Measurements from ENCODE around the gene LARGE1. TPM values are rescaled to one million over a fixed set of nuclear protein-coding genes. Genes with fewer than 3 reads are reported as not detected.

LARGE1 gene
- total and polyA plus RNA-seq, 2 of the 13 experiments (the other 11 are each of a cell fraction or from before 2014, with no cell fraction given), result 8.4 to 11.0 TPM

DNA sequence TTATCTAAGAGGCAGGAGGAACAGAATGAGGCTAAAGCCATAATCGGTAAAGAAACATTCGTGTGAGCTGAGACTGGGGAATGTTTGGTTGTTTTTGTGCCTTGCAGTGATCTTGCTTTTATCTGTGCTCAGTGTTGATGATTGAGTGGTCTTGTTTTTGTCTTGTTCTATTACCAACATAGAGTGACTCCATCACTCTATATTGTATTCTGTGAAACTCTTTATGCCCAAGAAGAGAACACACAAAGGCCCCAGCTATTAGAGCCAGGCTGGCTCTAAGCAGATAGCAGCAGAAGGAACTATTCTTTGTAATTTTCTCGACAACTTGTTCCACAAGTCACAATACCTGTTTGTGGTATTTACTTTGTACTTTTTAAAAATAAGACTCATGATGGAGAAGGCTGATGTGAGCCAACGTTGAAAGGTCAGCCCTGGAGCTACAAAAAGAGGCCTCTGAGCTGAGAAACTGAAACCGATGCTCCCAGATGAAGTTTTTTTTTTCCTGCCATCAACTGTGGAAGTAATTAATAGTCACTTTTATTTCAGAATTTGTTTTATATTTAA is 68.4 kb downstream of the LARGE1 start:
- no peak for DNase-seq (ENCODE audit: low spot score)
- BruUV-seq (replicated peaks), result no TSS peak
- 92% methylated on average over 5 of the region's 5 CpGs for WGBS (ENCODE audit: low lambda C conversion rate)
- Histone ChIP-seq H2AFZ (ENCODE audit: low read length) (no peak overlapping the region), H4K20me1 (ENCODE audit: insufficient read depth, low read length) (no peaks in the 10 kb centered on the region), H3K27ac (ENCODE audit: extremely low read length, insufficient read depth, low read length) (no peak overlapping the region), H3K27me3 (ENCODE audit: control insufficient read depth in 1 of 2, insufficient read depth in 2 of 2, low read length in 2 of 2) (no peaks in the 10 kb centered on the region), H3K79me2 (ENCODE audit: insufficient read depth, low read length) (no peaks in the 10 kb centered on the region), H3K4me2 (ENCODE audit: low read depth, low read length) (no peak overlapping the region), H3K4me3 (replicated peaks in 1 of 3; ENCODE audit: insufficient read depth in 1 of 3, low read depth in 2 of 3, low read length in 3 of 3) (no peak overlapping the region), H3K9me3 (ENCODE audit: low read length) (no peaks in the 10 kb centered on the region), H3K4me1 (ENCODE audit: insufficient read depth, low read length) (peaks cover 6% of the 10 kb centered on the region; the same call in 1 of the 2 replicates), H3K36me3 (replicated peaks in 1 of 2; ENCODE audit: control insufficient read depth in 1 of 2, insufficient read depth in 2 of 2, low read length in 2 of 2) (no peaks in the 10 kb centered on the region), H3K9ac (ENCODE audit: insufficient read depth, low read depth, low read length) (no peak overlapping the region)
- no peak for FAIRE-seq
- POLR2A ChIA-PET, result no interaction called here
- intact Hi-C loops (cut with micrococcal nuclease; ENCODE audit: unreplicated experiment) (no loop called here), in situ Hi-C loops (cut with HindIII; ENCODE audit: extremely low pct_ligation_motif_present, low pct_unique_long_range_greater_than_20kb) (no loop called here)
- TF ChIP-seq ZNF10 (CRISPR knock-in tag; IDR thresholded peaks at IDR 0.05; ENCODE audit: borderline replicate concordance, low read depth), result no peak
- TF ChIP-seq ZNF710 (CRISPR knock-in tag; IDR thresholded peaks at IDR 0.05; ENCODE audit: borderline replicate concordance), result no peak
- TF ChIP-seq ZNF460 (CRISPR knock-in tag; IDR thresholded peaks at IDR 0.05; ENCODE audit: borderline replicate concordance), result no peak
- TF ChIP-seq NBN (conservative IDR thresholded peaks at IDR 0.05), result no peak
- no peak for ATAC-seq
- CTCF ChIA-PET (ENCODE audit: low intra/inter-chr PET ratio, low total read pairs), result no interaction called here

DNA sequence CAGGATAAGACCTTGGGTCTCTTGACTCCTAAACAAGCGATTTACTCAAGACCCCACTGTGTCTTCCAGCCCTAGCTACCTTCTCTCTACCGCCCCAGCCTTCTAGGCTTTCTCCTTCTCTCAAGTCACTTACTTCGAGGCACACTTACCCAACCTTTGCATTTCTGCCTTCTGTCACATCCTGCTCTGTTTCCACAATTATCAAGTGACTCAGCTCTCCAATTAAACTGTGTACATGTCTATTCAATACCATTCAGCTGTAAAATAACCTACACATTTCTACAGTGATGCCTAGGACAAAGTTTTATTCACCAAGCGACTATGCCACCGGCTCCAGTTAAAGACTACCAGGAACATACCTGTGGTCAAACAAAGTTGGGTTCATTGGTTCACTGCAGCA is 69.0 kb downstream of the LARGE1 start:
- no peaks in the 10 kb centered on the region for H3K79me2 ChIP-seq (ENCODE audit: insufficient read depth, low read length)
- H3K9ac ChIP-seq (ENCODE audit: insufficient read depth, low read depth, low read length), result no peak overlapping the region
- CTCF ChIA-PET (ENCODE audit: low intra/inter-chr PET ratio, low total read pairs), result no interaction called here
- 87% methylated on average over 5 of the region's 5 CpGs for WGBS (ENCODE audit: low lambda C conversion rate)
- BruUV-seq (replicated peaks), result no TSS peak
- peaks cover 6% of the 10 kb centered on the region; the same call in 1 of the 2 replicates for H3K4me1 ChIP-seq (ENCODE audit: insufficient read depth, low read length)
- no peaks in the 10 kb centered on the region for H3K36me3 ChIP-seq (replicated peaks in 1 of 2; ENCODE audit: control insufficient read depth in 1 of 2, insufficient read depth in 2 of 2, low read length in 2 of 2)
- in situ Hi-C loops (cut with HindIII; ENCODE audit: extremely low pct_ligation_motif_present, low pct_unique_long_range_greater_than_20kb) (no loop called here), intact Hi-C loops (cut with micrococcal nuclease; ENCODE audit: unreplicated experiment) (no loop called here)
- no peaks in the 10 kb centered on the region for H3K9me3 ChIP-seq (ENCODE audit: low read length)
- POLR2A ChIA-PET, result no interaction called here
- no peak overlapping the region for H2AFZ ChIP-seq (ENCODE audit: low read length)
- H3K4me3 ChIP-seq (replicated peaks in 1 of 3; ENCODE audit: insufficient read depth in 1 of 3, low read depth in 2 of 3, low read length in 3 of 3), result no peak overlapping the region
- H4K20me1 ChIP-seq (ENCODE audit: insufficient read depth, low read length), result no peaks in the 10 kb centered on the region
- DNase-seq (ENCODE audit: low spot score) (no peak), ATAC-seq (no peak), FAIRE-seq (no peak)
- no peak overlapping the region for H3K4me2 ChIP-seq (ENCODE audit: low read depth, low read length)
- no peaks in the 10 kb centered on the region for H3K27me3 ChIP-seq (ENCODE audit: control insufficient read depth in 1 of 2, insufficient read depth in 2 of 2, low read length in 2 of 2)
- no peak overlapping the region for H3K27ac ChIP-seq (ENCODE audit: extremely low read length, insufficient read depth, low read length)
- TF ChIP-seq GPN1 (CRISPR knock-in tag; IDR thresholded peaks at IDR 0.05; ENCODE audit: borderline replicate concordance) (no peak), PHF20 (CRISPR knock-in tag; IDR thresholded peaks at IDR 0.05) (no peak), KDM1A (CRISPR knock-in tag; IDR thresholded peaks at IDR 0.05) (no peak), HDAC6 (IDR thresholded peaks at IDR 0.05; ENCODE audit: low read depth, low read length) (no peak), POLR2AphosphoS2 (IDR thresholded peaks at IDR 0.05; ENCODE audit: low read depth, low read length) (no peak), SAFB2 (CRISPR knock-in tag; IDR thresholded peaks at IDR 0.05; ENCODE audit: borderline replicate concordance, low read depth) (no peak), ZNF562 (CRISPR knock-in tag; IDR thresholded peaks at IDR 0.05; ENCODE audit: borderline replicate concordance) (no peak), ARHGAP35 (CRISPR knock-in tag; IDR thresholded peaks at IDR 0.05; ENCODE audit: borderline replicate concordance) (no peak), ZNF598 (CRISPR knock-in tag; IDR thresholded peaks at IDR 0.05; ENCODE audit: borderline replicate concordance) (no peak), ZBTB2 (CRISPR knock-in tag; IDR thresholded peaks at IDR 0.05; ENCODE audit: low read depth) (no peak), HES4 (CRISPR knock-in tag; IDR thresholded peaks at IDR 0.05; ENCODE audit: borderline replicate concordance) (no peak), DR1 (CRISPR knock-in tag; IDR thresholded peaks at IDR 0.05) (no peak), TP53 (CRISPR knock-in tag; conservative IDR thresholded peaks at IDR 0.05) (no peak)
